IPS-NIHi11 (cell line): Measurements from ENCODE around the gene AGBL5.
"Not testable (repeated sequence)": the region's sequence is repeated elsewhere in the genome, so short reads cannot be mapped to it uniquely, and the experiment has no call there.

Source experiments
- DNase-seq: peaks from one replicate; pipeline ENCODE4 v3.0.0; 2012; ENCODE audit warnings: mixed read lengths, low spot score

Gene AGBL5

DNA sequence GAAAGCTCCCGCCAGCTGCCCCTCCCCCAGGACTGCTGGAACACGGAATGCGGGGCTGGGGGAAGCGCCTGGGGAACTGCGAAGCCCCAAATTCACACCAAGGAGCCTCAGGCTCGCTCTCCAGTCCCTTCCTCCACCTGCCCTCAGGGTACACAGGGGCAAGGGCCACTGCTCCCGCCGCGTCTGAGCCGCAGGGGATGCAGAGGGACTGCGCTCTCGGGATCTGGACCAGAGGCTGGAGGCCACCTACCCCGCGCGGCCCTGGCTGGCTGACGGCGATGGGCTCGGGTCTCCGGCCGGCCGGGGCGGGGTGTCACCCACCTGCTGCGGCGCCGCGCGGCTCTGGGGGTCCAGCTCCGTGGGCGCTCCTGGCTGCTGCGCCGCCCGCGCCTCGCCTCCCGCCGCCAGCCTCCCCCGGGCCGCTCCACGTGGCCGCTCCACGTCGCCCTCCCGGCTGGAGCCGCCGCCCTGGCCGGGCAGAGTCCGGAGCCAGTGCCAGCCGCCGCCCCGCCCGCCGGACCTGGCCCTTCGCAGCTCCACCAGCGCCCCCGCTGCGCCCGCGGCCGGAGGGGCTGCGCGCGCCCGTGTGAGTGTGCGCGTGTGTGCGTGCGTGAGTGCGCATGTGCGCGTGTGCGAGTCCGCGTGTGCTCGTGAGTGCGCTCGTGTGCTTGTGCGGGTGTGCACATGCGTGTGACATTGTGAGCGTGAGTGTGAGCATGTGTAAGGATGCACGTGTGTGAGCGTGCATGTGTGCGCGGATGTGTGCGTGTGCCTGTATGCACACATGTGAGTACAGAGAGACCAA, 67.3 kb downstream of the AGBL5 start, which contains the start of gene CGREF1:
TSS of gene CGREF1 (minus strand) at position 604 of the 805 bp plus-strand sequence. CDS start 14,762 bp downstream, outside the sequence.
- peak; percentile 76 for DNase-seq

DNA sequence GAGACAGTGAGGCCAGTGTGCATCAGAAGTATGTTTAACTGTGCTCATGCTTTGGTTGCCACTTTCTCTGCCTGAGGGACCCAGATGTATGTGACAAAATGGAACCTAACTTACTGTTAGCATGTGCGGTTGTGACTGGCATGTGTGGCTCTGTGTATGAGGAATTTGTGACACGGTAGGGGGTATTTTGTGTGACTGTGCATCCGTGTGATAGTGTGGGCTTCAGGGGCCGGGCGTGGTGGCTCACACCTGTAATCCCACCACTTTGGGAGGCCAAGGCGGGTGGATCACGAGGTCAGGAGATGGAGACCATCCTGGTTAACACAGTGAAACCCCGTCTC, 67.8 kb downstream of the AGBL5 start:
- DNase-seq: not testable (repeated sequence)
